ENCODE results near the gene YARS1. TPM values are rescaled to one million over a fixed set of nuclear protein-coding genes. Genes with fewer than 3 reads are reported as not detected.

Gene YARS1
- total and polyA plus RNA-seq, 2 experiments from 2014 or later: 80.3 to 125 TPM

DNA sequence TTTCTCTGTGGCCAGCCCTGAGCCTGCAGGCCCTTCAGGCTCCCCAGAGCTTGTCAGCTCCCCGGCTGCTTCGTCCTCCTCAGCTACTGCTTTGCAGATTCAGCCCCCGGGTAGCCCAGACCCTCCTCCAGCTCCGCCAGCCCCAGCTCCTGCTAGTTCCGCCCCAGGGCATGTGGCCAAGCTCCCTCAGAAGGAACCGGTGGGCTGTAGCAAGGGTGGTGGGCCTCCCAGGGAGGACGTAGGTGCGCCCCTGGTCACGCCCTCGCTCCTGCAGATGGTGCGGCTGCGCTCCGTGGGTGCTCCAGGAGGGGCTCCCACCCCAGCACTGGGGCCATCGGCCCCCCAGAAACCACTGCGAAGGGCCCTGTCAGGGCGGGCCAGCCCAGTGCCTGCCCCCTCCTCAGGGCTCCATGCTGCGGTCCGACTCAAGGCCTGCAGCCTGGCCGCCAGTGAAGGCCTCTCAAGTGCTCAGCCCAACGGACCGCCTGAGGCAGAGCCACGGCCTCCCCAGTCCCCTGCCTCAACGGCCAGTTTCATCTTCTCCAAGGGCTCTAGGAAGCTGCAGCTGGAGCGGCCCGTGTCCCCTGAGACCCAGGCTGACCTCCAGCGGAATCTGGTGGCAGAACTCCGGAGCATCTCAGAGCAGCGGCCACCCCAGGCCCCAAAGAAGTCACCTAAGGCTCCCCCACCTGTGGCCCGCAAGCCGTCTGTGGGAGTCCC is 45.4 kb downstream of the YARS1 start:
- peaks cover 19% of the 10 kb centered on the region for H3K36me3 ChIP-seq
- peaks cover 27% of the 10 kb centered on the region for H3K4me1 ChIP-seq (ENCODE audit: low read depth)
- no peak for DNase-seq (ENCODE audit: low read depth in 1 of 2, low spot score in 1 of 2)

DNA sequence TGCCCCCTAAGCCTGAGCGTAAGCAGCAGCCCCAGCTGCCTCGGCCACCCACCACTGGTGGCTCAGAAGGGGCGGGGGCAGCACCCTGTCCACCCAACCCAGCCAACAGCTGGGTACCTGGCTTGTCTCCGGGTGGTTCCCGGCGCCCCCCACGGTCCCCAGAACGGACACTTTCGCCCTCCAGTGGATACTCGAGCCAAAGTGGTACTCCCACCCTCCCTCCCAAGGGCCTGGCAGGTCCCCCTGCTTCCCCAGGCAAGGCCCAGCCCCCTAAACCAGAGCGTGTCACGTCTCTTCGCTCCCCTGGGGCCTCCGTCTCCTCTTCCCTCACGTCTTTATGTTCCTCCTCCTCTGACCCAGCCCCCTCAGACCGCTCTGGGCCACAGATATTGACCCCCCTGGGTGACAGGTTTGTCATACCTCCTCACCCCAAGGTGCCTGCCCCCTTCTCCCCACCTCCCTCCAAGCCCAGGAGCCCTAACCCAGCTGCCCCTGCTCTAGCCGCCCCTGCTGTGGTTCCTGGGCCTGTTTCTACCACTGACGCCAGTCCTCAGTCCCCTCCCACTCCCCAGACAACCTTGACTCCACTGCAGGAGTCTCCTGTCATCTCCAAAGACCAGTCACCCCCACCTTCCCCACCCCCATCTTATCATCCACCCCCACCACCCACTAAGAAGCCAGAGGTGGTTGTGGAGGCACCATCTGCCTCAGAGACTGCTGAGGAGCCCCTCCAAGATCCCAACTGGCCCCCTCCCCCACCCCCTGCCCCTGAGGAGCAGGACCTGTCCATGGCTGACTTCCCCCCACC is 46.2 kb downstream of the YARS1 start:
- no peaks in the 10 kb centered on the region for H3K27me3 ChIP-seq
- peaks cover 11% of the 10 kb centered on the region for H3K36me3 ChIP-seq
- H3K4me3 ChIP-seq: no peak overlapping the region
- no peaks in the 10 kb centered on the region for H3K9me3 ChIP-seq (ENCODE audit: low read depth)
- H3K27ac ChIP-seq: no peak overlapping the region
- no peak for DNase-seq (ENCODE audit: low read depth in 1 of 2, low spot score in 1 of 2)
- TF ChIP-seq, protein P1, sequence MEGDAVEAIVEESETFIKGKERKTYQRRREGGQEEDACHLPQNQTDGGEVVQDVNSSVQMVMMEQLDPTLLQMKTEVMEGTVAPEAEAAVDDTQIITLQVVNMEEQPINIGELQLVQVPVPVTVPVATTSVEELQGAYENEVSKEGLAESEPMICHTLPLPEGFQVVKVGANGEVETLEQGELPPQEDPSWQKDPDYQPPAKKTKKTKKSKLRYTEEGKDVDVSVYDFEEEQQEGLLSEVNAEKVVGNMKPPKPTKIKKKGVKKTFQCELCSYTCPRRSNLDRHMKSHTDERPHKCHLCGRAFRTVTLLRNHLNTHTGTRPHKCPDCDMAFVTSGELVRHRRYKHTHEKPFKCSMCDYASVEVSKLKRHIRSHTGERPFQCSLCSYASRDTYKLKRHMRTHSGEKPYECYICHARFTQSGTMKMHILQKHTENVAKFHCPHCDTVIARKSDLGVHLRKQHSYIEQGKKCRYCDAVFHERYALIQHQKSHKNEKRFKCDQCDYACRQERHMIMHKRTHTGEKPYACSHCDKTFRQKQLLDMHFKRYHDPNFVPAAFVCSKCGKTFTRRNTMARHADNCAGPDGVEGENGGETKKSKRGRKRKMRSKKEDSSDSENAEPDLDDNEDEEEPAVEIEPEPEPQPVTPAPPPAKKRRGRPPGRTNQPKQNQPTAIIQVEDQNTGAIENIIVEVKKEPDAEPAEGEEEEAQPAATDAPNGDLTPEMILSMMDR (IDR thresholded peaks at IDR 0.05; ENCODE audit: low read depth, low read length): no peak
- H3K4me1 ChIP-seq (ENCODE audit: low read depth): peaks cover 35% of the 10 kb centered on the region

More for the DNA sequence above, 45.4 kb downstream of the YARS1 start:
- H3K4me3 ChIP-seq: no peak overlapping the region
- H3K27me3 ChIP-seq: no peaks in the 10 kb centered on the region
- H3K9me3 ChIP-seq (ENCODE audit: low read depth): no peaks in the 10 kb centered on the region
- H3K27ac ChIP-seq: no peak overlapping the region
- TF ChIP-seq, protein P1 (IDR thresholded peaks at IDR 0.05; ENCODE audit: low read depth, low read length): no peak

DNA sequence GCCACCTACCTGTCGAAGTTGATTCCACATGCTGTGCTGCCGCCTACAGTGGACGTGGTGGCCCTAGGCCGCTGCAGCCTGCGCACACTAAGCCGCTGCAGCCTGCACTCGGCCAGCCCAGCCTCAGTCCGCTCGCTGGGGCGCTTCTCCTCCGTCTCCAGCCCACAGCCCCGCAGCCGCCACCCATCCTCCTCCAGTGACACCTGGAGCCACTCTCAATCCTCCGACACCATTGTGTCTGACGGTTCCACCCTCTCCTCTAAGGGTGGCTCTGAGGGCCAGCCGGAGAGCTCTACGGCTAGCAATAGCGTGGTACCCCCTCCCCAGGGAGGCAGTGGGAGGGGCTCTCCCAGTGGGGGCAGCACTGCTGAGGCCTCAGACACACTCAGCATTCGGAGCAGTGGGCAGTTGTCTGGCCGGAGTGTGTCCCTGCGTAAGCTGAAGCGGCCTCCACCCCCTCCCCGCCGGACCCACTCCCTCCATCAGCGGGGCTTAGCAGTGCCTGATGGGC is 46.9 kb downstream of the YARS1 start:
- peaks cover 41% of the 10 kb centered on the region for H3K4me1 ChIP-seq (ENCODE audit: low read depth)
- no peaks in the 10 kb centered on the region for H3K27me3 ChIP-seq
- no peaks in the 10 kb centered on the region for H3K9me3 ChIP-seq (ENCODE audit: low read depth)
- H3K27ac ChIP-seq: no peak overlapping the region
- no peak overlapping the region for H3K4me3 ChIP-seq
- no peak for DNase-seq (ENCODE audit: low read depth in 1 of 2, low spot score in 1 of 2)
- TF ChIP-seq, protein P1 (IDR thresholded peaks at IDR 0.05; ENCODE audit: low read depth, low read length): no peak
- H3K36me3 ChIP-seq: peaks cover 5% of the 10 kb centered on the region

DNA sequence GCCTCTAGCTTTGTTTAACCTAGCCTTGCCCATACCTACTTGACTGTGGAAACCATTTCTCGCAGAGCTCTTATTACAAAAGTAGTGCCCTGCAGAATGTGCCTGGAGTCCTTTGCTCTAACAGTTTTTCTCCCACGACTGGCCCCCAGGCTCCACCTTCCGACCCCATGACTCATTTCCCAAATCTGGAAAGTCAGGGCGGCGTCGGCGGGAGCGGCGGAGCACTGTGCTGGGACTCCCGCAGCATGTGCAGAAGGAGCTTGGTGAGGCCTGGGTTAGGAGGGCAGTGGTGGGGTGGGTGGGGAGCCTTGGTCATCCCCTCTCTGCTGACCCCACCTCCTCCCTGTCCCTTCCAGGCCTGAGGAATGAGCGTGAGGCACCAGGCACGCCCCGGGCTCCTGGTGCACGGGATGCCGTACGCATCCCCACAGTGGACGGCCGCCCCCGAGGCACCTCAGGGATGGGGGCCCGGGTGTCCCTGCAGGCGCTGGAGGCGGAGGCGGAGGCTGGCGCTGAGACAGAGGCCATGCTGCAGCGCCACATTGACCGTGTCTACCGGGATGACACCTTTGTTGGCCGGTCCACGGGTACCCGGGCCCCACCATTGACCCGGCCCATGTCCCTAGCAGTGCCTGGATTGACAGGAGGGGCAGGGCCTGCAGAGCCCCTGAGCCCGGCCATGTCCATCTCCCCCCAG is 47.5 kb downstream of the YARS1 start:
- peak in 1 of 2 donors; percentile 47 for DNase-seq (ENCODE audit: low read depth in 1 of 2, low spot score in 1 of 2)
- Histone ChIP-seq H3K36me3 (no peaks in the 10 kb centered on the region), H3K4me1 (ENCODE audit: low read depth) (peaks cover 47% of the 10 kb centered on the region), H3K4me3 (no peak overlapping the region), H3K9me3 (ENCODE audit: low read depth) (no peaks in the 10 kb centered on the region), H3K27me3 (peaks cover 2% of the 10 kb centered on the region), H3K27ac (no peak overlapping the region)
- TF ChIP-seq, protein P1 (IDR thresholded peaks at IDR 0.05; ENCODE audit: low read depth, low read length): no peak

DNA sequence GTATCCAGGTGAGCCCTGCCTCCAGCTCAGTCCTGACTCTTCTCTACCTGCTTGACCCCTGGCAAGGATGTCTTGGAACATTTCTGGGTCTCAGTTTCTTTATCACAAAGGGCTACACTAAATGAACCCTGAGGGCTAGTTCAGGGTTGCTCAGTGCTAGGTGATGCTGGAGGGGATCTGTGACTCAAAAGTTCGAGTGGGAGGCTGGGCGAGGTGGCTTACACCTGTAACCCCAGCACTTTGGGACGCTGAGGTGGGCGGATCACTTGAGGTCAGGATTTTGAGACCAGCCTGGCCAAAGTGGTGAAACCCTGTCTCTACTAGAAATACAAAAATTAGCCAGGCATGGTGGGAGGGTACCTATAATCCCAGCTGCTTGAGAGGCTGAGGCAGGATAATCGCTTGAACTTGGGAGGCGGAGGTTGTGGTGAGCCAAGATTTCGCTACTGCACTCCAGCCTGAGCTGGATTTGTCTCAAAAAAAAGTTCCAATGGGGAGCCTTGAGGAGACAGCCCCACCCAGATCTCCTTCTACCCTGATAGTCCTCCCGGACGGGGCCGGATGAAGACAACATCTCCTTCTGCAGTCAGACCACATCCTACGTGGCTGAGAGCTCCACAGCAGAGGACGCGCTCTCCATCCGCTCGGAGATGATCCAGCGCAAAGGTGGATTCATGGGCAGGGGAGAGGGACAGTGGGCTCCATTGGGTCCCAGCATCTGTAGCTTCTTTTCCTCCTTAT is 48.9 kb downstream of the YARS1 start:
- Histone ChIP-seq H3K4me1 (ENCODE audit: low read depth) (peaks cover 49% of the 10 kb centered on the region), H3K9me3 (ENCODE audit: low read depth) (no peaks in the 10 kb centered on the region), H3K36me3 (no peaks in the 10 kb centered on the region), H3K27ac (no peak overlapping the region), H3K4me3 (no peak overlapping the region), H3K27me3 (peaks cover 2% of the 10 kb centered on the region)
- DNase-seq (ENCODE audit: low read depth in 1 of 2, low spot score in 1 of 2): no peak
- TF ChIP-seq, protein P1 (IDR thresholded peaks at IDR 0.05; ENCODE audit: low read depth, low read length): no peak

Measured in cardiac muscle cell (in vitro differentiated cells and primary cell).